ENCODE data around the gene GYS1.

DNA sequence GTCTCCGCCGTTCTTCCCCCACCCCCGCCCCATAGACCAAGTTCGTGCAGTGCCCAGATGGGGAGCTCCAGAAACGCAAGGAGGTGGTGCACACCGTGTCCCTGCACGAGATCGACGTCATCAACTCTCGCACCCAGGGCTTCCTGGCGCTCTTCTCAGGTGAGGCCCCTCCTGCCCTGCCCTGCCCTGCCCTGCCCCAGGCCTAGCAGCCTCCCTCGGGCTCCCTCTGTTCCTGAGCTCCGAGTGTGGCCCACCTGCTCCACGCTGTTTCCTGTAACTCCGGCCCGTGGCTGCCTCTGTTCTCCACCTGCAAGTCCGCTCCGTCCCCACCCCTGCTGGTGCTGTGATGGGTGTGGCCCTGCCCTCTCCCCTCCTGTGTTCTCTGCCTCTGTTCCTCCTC lies 17.3 kb upstream of the GYS1 start:
- TF ChIP-seq, protein P1, sequence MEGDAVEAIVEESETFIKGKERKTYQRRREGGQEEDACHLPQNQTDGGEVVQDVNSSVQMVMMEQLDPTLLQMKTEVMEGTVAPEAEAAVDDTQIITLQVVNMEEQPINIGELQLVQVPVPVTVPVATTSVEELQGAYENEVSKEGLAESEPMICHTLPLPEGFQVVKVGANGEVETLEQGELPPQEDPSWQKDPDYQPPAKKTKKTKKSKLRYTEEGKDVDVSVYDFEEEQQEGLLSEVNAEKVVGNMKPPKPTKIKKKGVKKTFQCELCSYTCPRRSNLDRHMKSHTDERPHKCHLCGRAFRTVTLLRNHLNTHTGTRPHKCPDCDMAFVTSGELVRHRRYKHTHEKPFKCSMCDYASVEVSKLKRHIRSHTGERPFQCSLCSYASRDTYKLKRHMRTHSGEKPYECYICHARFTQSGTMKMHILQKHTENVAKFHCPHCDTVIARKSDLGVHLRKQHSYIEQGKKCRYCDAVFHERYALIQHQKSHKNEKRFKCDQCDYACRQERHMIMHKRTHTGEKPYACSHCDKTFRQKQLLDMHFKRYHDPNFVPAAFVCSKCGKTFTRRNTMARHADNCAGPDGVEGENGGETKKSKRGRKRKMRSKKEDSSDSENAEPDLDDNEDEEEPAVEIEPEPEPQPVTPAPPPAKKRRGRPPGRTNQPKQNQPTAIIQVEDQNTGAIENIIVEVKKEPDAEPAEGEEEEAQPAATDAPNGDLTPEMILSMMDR (IDR thresholded peaks at IDR 0.05) = no peak
- no peak for TF ChIP-seq POLR2AphosphoS5 (IDR thresholded peaks at IDR 0.05)
- no peak for TF ChIP-seq POLR2A (IDR thresholded peaks at IDR 0.05)
- TF ChIP-seq EP300 (IDR thresholded peaks at IDR 0.05) = no peak

All from upper lobe of left lung (tissue), 4 donors.